GM19043 (cell line): ENCODE data around the gene DIDO1.
"Not testable (repeated sequence)": the region's sequence is repeated elsewhere in the genome, so short reads cannot be mapped to it uniquely, and the experiment has no call there.

Experiments used
- ATAC-seq: cut with Tn5 transposase; IDR thresholded peaks from one replicate; pipeline ENCODE4 v1.9.1; 2021; ENCODE audit warnings: low read depth; ENCODE audit not compliant: unreplicated experiment

Gene DIDO1

DNA sequence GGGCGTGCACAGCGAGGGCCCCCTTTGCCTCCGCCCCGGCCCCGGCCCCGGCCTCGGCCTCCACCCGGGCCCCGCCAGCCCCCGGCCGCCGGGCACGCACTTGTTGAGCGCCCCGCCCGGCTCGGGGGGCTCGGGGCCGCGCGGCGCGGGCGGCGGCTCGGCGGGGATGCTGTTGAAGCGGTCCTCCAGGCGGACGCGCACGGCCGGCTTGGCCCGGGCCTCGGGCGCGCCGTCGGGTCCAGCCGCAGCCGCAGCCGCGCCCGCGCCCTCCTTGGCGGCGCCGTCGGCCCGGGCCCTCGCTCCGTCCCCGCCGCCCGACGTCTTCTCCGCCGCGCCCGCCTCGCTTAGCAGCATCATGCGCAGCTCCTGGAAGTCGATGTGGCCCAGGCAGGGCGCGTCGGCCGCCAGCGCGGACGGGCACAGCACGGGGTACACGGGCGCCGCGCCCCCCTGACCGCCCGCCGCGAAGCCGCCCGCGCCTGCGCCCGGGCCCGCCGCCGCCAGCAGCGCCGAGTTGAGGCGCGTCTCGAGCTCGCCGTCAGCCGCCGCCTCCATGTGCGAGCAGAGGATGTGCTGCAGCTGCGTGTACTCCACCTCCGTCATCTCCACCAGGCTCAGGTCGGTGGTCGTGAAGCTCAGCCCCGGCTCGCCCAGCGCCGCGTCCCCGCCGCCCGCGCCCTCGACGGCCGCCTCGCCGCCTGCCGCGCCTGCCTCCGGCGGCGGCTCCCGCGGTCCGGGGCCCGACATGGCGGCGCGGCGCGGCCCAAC lies 65.2 kb downstream of the DIDO1 start:
- peak; percentile 37 for ATAC-seq

DNA sequence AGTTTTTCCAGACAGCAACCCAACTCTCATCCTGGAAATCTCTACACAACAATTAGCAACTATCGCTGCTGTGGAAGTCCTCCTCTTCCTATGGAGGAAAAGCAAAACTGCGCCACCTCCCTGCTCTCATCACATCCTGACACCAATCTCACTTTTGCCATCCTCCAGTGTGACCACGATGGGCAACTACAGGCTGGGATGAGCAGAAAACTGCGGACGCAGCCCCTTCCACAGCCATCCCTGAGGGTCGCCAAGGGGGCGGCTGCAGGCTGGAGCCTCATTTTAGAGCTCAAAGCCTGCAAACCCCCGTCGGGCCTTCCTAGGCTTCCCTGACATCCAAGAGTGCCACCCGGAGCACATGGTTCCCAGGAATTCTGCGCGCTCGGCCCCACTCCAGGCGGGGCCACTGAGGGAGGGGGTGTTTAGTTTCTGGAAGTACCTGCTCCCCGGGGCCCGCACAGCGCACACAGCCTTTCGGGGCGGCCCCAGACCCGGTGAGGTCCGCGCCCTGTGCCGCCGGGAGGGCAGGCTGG lies 65.8 kb downstream of the DIDO1 start:
- no peak for ATAC-seq

DNA sequence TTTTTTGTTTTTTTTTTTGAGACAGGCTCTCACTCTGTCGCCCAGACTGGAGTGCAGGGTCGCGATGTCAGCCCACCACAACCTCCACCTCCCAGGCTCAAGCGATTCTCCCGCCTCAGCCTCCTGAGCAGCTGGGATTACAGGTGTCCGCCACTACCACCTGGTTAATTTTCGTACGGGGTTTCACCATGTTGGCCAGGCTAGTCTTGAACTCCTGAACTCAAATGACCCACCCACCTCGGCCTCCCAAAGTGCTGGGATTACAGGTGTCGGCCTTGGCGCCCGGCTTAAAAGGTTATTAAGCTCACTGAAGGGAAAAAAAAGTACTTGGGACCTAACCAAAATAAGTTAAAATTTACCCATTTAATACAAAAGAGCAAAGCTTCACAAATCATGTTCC lies 66.6 kb downstream of the DIDO1 start:
- no peak for ATAC-seq

DNA sequence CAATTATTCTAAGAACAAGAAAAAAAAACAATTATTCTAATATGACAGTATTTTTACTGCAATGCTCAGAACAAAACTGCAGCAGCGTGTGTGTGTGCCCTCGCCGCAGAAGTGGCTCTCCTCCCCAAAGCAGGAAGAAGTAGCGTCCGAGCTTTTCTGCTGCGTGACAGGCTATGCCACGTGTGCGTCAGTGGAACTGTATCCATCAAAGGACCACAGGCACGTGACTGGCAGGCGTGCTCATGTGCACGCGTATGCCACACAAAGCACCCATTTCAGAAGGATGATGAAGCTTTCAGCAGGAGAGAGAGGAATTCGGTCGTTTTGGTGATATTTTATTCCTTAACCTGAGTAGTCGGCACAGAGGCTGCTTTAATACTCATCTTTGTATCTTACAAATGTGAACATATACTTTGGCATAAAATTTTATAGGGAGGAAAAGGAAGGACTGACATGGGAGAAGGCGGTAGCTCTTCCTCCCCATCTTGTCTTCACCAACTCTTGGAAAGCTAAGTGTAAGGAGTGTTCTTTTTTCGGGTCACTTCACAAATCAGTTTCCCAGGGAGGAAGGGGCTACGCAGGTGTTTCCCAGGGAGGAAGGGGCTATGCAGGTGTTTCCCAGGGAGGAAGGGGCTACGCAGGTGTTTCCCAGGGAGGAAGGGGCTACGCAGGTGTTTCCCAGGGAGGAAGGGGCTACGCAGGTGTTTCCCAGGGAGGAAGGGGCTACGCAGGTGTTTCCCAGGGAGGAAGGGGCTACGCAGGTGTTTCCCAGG lies 68.1 kb downstream of the DIDO1 start:
- ATAC-seq, result no peak

DNA sequence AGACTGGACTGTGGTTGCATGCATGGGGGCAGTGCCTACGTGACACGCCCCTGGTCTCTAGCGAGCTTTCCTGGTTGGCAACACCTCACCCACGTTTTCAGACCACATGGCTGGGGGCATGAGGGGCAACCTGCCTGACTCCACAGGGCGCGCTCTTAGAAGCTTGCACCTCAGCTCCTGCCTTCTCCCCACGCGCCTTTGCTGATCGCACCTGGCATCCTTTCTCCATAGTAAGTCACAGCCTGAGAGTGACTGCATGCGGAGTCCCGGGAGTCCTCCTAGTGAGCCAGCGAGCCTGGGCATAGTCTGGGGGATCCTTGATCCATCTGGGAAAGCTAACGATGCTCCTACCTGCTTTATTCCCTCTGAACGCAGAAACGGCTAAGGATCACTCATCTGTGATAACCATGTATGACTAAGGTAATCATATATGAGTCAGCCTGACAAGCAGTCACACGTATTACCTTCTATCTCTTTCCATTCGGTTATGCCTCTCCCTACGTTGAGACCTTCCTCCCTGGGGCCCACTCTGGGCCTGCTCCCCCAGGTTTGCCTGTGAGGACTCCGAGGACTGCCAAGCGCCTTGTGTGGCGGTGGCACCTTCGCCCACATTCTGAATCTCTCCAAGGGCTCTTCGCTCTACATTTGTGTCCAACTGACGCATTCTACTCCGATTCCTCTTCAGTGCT lies 69.2 kb downstream of the DIDO1 start:
- ATAC-seq, result no peak

DNA sequence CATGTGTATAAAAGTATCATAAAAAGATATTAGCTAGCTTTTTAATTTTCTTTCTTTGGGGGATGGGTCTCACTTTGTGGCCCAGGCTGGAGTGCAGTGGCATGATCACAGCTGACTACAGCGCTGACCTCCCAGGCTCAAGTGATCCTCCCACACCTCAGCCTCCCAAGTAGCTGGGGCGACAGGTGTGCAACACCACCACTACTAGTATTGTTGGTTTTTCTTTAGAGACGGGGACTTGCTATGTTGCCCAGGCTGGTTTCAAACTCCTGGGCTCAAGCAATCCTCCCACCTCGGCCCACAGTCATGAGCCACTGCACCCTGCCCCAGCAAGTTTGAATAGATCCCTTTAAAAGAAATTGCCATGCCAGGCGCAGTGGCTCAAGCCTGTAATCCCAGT lies 71.2 kb downstream of the DIDO1 start:
- no peak for ATAC-seq

DNA sequence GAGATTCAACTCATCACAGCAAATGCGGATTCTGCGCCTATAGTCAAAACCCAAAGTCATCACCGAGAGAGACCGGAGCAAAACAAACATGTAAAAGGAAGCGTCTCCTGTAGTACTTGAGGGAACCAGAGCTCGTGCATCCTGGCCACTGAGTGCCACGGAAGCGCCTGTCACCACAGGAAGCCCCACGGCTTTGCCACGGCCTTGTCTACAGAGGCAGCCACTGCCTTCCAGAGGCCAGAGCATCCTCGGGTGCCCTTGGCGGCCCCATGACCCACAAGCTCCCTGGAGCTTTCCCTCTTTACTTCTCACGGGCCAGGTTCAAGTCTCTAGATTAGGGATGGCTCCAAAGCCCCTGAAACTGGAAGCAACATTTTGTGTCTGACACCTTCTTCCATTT lies 72.2 kb downstream of the DIDO1 start:
- no peak for ATAC-seq

DNA sequence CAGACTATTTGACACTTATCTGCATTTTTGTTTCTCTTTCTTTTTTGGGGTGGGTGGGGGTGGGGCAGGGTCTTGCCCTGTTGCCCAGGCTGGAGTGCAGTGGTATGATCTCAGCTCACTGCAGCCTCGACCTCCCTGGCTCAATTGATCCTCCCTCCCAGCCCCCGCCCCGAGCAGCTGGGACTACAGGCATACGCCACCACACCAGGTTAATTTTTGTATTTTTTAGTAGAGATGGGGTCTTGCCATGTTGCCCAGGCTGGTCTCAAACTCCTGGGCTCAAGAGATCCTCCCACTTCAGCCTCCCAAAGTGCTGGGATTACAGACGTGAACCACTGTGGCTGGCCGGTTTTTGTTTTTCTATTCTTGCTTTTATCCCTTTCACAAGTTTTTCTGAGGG lies 73.0 kb downstream of the DIDO1 start:
- ATAC-seq, result not testable (repeated sequence)

DNA sequence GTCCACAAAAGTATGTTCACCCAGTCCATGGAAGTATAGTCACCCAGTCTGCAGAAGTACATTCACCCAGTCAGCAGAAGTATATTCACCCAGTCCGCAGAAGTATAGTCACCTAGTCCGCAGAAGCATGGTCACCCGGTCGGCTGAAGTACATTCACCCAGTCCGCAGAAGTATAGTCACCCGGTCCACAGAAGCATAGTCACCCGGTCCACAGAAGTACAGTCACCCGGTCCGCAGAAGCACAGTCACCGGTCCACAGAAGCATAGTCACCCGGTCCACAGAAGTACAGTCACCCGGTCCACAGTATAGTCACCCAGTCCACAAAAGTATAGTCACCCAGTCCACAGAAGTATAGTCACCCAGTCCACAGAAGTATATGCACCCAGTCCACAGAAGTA lies 73.5 kb downstream of the DIDO1 start:
- ATAC-seq, result no peak

DNA sequence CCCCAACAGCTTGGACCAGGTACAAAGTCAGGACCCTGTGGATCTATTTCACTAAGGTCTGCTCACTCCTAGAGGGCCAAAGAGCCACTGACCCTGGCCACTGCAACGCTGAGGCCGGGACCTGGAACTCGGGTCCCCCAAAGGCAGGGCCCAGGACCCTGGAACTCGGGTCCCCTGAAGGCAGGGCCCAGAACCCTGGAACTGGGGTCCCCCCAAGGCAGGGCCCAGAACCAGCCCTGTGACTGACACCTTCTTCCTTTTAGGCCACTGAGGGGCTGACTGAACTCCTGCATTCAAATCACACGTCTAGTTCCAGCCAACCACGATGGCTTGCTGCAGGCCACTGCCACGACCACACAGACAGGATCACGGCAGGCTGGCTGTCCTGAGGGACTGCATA lies 74.1 kb downstream of the DIDO1 start:
- ATAC-seq, result no peak

DNA sequence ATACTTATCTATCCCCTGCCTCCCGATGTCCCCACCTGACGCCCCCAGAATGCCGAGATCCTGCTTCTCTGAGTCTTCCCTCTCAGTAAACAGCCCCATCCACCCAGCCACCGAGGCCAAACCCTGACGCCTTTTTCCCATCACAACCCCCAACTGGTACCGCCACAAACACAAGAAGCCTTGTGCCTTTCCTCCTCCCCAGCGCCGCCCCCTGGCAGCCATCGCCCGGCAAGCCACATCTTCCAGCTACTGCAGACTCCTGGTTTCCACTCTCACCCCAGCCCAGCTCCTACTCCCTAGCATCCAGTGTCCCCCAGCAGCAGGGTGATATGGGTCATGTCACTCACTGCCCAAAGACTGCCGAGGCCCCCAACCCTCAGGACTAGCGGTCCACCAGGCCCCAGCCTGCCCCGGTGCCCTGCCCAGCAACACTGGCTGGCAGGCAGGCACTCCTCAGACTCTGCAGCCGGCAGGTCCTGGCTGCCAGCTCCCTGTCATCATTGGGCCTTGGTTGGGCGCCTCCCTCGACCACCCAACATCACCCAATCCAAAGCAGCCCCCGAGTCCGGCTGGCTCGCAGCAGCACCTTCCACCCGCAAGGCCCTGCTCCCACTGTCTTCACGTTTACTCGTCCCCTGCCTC lies 75.9 kb downstream of the DIDO1 start:
- no peak for ATAC-seq

DNA sequence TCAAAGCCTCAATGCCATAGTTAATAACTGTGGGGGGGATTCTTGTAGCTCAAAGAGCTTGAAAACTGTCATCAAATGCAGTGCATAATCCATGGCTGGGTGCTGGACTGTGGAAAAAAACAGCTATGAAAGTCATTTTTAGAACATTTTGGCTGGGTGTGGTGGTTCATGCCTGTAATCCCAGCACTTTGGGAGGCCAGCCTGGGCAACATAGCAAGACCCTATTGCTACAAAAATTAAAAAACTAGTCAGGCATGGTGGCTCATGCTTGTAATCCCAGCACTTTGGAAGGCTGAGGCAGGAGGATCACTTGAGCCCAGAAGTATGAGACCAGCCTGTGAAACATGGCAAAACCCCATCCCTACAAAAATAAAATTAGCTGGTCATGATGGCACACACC lies 76.9 kb downstream of the DIDO1 start:
- no peak for ATAC-seq

DNA sequence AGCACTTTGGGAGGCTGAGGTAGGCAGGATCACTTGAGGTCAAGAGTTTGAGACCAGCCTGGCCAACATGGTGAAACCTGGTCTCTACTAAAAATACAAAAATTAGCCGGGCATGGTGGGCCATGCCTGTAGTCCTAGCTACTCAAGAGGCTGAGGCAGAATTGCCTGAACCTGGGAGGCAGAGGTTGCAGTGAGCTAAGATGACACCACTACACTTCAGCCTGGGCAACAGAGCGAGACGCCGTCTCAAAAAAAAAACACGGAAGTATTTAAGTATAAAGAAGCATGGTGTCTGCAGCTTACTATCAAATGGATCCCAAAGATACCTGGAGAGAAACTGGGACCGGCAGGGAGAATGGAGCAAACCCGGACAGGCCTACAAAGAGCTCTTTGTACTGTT lies 77.4 kb downstream of the DIDO1 start:
- ATAC-seq, result not testable (repeated sequence)

DNA sequence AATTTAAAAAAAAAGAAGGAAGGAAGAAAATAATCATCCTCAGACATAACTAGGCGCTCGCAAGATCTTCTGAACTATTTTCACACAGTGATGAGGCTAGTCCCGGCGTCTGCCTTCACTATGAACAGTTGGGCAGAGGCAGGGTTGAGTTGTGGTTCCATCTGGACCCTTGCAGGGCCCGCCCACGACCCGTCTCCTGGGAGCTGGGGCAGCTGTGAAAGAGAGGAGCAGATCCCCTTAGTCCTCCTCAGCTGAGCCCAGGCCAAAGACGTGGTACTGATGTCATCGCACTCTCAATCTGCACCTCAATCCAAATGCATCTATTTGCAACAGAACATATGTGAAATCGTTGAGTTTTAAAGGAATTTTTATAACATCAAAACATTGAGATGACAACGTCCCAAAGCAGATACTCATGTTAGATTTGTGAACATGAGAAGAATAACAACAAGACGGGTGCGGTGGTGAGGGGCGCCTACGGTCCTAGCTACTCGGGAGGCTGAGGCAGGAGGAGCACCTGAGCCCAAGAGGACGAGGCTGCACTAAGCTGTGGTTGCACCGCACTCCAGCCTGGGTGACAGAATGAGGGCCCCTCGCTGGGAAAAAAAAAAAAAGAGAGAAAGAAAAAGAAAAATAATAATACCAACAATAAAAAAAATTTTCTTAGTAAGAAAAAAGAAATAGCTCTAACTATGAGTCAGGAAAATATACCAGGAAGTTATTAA lies 80.0 kb downstream of the DIDO1 start:
- ATAC-seq, result no peak

DNA sequence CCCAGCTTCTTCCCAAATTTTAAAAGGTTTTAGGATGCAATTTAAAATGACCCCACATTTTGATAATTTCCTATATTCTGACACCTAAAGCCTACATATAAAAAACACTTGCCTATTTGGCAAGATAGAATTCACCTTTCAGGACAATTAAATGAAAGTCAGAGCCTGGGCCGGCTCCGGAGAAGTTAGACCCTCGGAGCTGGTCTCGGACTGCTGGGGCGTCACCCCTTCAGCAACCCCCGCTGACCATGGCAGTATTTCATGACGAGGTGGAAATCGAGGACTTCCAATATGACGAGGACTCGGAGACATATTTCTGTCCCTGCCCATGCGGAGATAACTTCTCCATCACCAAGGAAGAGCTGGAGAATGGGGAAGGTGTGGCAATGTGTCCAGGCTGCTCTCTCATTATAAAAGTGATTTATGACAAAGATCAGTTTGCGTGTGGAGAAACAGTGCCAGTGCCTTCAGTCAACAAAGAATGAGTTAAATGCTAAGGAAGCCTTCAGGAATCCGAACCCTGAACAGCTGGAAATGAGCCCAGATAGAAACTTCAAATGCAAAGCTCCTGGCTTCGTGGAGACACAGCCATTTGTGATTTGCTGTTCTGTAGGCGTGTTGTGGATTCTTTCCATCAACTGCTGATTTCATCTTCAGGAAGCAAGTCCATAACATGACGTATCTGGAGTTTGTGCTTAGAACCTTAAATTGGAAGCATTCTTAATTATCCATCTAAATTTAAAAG lies 80.7 kb downstream of the DIDO1 start:
- ATAC-seq, result no peak

DNA sequence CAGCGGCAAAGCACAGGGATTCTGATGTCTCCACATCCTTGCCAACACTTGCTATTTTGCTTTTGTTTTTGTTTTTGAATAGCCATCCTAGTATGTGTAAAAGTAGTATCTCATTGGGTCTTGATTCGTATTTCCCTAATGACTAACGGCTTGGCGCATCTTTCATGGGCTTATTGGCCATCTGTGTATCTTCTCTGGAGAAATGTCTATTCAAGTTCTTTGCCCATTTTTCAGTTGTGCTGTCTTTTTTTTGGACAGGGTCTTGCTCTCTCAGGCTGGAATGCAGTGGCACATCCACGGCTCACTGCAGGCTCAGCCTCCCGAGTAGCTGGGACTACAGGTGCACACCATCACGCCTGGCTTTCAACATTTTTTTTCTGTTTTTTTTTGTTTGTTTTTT lies 82.1 kb downstream of the DIDO1 start:
- ATAC-seq, result no peak

DNA sequence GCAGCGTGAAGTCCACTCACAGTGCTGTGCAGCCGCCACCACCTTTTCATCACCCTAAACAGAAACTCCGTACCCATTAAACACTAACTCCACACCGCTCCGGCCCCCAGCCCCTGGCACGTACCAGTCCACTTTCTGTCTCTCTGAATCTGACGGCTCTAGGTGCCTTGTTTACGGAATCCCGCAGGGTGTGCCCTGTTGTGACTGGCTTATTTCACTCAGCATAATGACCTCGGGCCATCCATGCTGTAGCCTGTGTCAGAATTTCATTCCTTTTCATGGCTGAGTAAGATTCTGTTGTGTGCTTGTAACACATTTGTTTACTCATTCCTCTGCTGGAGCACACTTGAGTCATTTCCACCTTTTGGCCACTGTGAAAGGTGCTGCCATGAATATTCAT lies 82.6 kb downstream of the DIDO1 start:
- ATAC-seq, result no peak

DNA sequence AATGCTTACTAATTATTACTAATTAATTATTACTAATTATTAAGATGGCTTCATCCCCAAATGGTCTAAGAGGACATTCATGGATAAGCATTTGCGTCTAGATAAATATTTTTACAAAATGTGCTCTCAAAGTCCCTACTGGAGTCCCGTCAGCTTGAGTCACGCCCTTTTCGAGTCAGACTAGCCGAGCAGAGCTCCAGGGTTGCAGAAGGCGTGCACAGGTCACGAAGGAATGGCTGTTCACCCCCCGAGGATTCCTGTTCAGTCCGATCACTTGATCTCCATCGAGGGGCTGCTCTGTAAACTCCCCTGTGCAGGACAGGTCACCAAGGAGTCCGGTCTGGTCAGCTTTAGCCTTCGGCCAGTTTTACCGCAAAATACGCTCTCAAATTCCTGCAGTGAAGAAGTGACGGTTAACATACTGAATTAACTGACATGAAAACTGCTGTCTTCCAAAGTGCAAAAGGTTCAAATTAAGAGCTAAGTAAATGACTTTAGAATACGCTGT lies 84.5 kb downstream of the DIDO1 start:
- no peak for ATAC-seq
